ENCODE results near the gene KLHDC3. TPM values are rescaled to one million over a fixed set of nuclear protein-coding genes. Genes with fewer than 3 reads are reported as not detected.

Gene KLHDC3
- total RNA-seq, 1 donor from 2014 or later, result 154 TPM

DNA sequence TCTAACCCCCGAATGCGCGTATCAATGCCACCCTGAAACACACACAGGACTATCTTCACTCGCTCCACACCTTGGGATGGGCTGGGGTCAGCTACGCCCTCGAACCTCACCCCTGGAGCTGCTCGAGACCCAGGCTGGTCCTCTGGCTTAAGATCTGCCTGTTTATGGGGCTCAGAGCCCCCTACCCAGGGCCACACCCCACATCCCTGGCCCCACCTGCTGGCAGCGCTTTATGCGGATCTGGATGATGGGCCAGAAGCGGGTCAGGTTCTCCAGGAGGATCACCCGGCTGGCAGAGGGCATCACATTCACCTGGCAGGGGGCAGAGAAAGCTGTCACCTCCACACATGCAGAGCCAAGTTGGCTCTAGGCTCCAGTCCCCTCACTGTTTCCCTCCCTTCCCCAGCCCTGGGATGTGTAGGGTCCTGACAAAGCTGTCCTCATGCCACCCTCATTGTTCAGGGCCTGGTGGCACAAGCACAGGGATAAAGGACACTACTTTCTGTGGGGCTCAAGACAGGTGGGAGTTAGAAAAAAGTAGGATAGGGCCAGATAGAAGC, 31.4 kb downstream of the KLHDC3 start:
- DNase-seq (ENCODE audit: low spot score), result no peak
- no peak for TF ChIP-seq CTCF (IDR thresholded peaks at IDR 0.05; ENCODE audit: unreplicated experiment)
- Mint-ChIP-seq H3K27me3 (ENCODE audit: unreplicated experiment) (peaks cover 13% of the 10 kb centered on the region), H3K4me3 (ENCODE audit: unreplicated experiment) (no peak overlapping the region), H3K27ac (ENCODE audit: unreplicated experiment) (peak overlapping the region; percentile 57), H3K4me1 (ENCODE audit: unreplicated experiment) (peaks cover 5% of the 10 kb centered on the region), H3K9me3 (ENCODE audit: unreplicated experiment) (no peaks in the 10 kb centered on the region), H3K36me3 (ENCODE audit: low read depth, unreplicated experiment) (peaks cover 59% of the 10 kb centered on the region)

DNA sequence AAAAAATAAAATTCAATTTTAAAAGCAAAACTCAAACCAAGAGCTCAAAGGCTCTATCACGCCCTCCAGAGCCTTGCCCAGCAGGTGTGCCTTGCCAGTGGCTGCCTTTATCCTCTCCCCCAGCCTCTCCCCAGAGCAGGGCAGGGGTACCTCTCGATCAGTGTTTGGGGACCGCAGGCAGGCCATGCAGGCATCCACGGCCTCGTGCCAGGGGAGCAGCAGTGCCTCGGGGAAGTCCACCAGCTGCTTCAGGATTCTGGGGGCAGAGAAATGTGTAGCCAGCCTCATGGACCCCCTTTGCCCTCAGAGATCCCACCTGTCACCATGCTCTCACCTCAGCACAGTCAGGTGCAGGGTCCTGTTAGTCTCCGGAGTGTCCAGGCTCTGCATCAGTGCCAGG, 33.9 kb downstream of the KLHDC3 start:
- Mint-ChIP-seq H3K36me3 (ENCODE audit: low read depth, unreplicated experiment) (peaks cover 58% of the 10 kb centered on the region), H3K27ac (ENCODE audit: unreplicated experiment) (no peak overlapping the region), H3K9me3 (ENCODE audit: unreplicated experiment) (no peaks in the 10 kb centered on the region), H3K27me3 (ENCODE audit: unreplicated experiment) (peaks cover 18% of the 10 kb centered on the region), H3K4me3 (ENCODE audit: unreplicated experiment) (no peak overlapping the region), H3K4me1 (ENCODE audit: unreplicated experiment) (peaks cover 26% of the 10 kb centered on the region)
- no peak for TF ChIP-seq CTCF (IDR thresholded peaks at IDR 0.05; ENCODE audit: unreplicated experiment)
- no peak for DNase-seq (ENCODE audit: low spot score)

- DNase-seq (ENCODE audit: low spot score), result no peak
- Mint-ChIP-seq H3K36me3 (ENCODE audit: low read depth, unreplicated experiment) (peaks cover 45% of the 10 kb centered on the region), H3K27me3 (ENCODE audit: unreplicated experiment) (peaks cover 23% of the 10 kb centered on the region), H3K4me3 (ENCODE audit: unreplicated experiment) (peak overlapping the region; percentile 79), H3K27ac (ENCODE audit: unreplicated experiment) (peak overlapping the region; percentile 42), H3K4me1 (ENCODE audit: unreplicated experiment) (peaks cover 36% of the 10 kb centered on the region), H3K9me3 (ENCODE audit: unreplicated experiment) (no peaks in the 10 kb centered on the region)
- no peak for TF ChIP-seq CTCF (IDR thresholded peaks at IDR 0.05; ENCODE audit: unreplicated experiment)
Observed at GRCh38 chr6:43050981-43051380, 36.9 kb downstream of the KLHDC3 start.

DNA sequence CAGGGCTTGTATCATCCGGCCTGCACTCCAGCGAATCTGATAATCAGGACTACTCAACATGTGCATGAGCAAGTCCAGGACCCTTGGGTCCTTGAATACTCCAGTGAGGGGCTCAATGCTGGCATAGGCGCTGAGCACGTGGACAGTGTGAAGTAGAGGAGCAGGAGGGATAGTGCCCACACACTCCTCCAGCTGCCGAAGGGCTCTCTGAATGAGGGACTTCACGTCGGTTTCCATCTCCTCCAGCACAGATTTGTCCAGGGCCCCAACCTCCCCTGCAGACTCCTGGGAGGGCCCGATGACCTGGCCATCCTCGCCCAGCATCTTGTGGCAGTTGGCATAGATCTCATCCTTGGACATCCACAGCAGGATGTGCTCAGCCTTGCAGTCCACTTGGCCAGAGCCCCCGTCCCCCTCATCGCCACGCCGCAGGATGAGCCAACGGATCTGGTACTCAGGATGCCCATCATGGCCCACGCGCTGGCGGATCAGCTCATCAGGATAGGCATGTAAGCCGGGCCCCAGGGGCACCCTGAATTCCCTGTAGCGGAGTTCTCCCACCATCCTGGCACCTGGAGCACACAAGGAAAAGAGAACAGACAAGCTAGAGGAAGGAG, 38.3 kb downstream of the KLHDC3 start:
- no peak for DNase-seq (ENCODE audit: low spot score)
- Mint-ChIP-seq H3K9me3 (ENCODE audit: unreplicated experiment) (no peaks in the 10 kb centered on the region), H3K4me1 (ENCODE audit: unreplicated experiment) (peaks cover 36% of the 10 kb centered on the region), H3K36me3 (ENCODE audit: low read depth, unreplicated experiment) (peaks cover 40% of the 10 kb centered on the region), H3K27ac (ENCODE audit: unreplicated experiment) (peak overlapping the region; percentile 96), H3K4me3 (ENCODE audit: unreplicated experiment) (peak overlapping the region; percentile 98), H3K27me3 (ENCODE audit: unreplicated experiment) (peaks cover 17% of the 10 kb centered on the region)
- TF ChIP-seq CTCF (IDR thresholded peaks at IDR 0.05; ENCODE audit: unreplicated experiment), result no peak

DNA sequence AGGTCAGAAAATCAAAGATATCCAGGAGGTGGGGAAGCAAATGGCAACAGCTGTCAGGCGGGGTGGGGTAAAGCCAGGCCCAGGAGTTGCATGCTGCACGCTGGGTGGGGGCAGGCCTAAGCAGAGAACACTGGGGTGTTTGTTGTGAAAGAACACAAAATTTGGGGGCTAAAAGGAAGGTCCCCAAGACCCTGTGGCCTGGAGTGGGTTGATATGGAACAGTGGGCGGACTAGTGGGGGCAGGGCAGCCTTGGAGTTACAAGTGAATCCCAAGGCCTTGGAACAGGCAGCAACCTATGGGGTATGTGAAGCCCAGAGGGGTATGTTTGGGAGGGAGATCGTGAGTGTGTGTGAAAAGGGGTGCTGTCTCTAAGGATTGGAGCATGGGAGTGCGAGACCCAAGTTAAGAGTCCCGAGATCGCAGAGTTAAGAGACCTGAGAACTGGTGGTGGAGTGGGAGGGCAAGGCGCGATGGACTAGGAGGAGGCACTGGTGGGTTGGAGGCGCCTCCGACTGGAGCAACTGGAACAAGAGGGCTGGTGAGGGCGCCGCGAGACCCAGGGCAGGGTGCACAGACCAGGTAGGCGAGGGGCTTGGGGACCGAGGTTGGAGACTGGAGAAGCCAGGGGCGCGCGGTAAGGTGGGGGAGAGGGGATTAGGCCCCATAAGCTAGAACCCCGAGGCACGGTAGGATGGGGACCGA, 38.9 kb downstream of the KLHDC3 start:
- peaks cover 38% of the 10 kb centered on the region for H3K36me3 Mint-ChIP-seq (ENCODE audit: low read depth, unreplicated experiment)
- H3K4me3 Mint-ChIP-seq (ENCODE audit: unreplicated experiment), result peak overlapping the region; percentile 98
- H3K27me3 Mint-ChIP-seq (ENCODE audit: unreplicated experiment), result peaks cover 15% of the 10 kb centered on the region
- peaks cover 36% of the 10 kb centered on the region for H3K4me1 Mint-ChIP-seq (ENCODE audit: unreplicated experiment)
- no peaks in the 10 kb centered on the region for H3K9me3 Mint-ChIP-seq (ENCODE audit: unreplicated experiment)
- no peak for TF ChIP-seq CTCF (IDR thresholded peaks at IDR 0.05; ENCODE audit: unreplicated experiment)
- H3K27ac Mint-ChIP-seq (ENCODE audit: unreplicated experiment), result peak overlapping the region; percentile 96
- DNase-seq (ENCODE audit: low spot score), result no peak
